Stimulated activated CD4-positive, alpha-beta T cell treated with anti-CD3 and anti-CD28 coated beads, Interleukin-12 subunit alpha, Interleukin-12 subunit beta, amount 100 ng/mL, for 24 hours (primary cell): ENCODE results near the gene LRCH3.
"Not testable (repeated sequence)": the region's sequence is repeated elsewhere in the genome, so short reads cannot be mapped to it uniquely, and the experiment has no call there.

Source experiments
- DNase-seq, 2 experiments: peaks; one replicate each; pipeline ENCODE4 v3.0.0-alpha.2; 2020; ENCODE audit warnings: low read depth in 2 of 2

Gene LRCH3

GRCh38 chr3:197921429-197922275 lies 130.6 kb downstream of the LRCH3 start:
- not testable (repeated sequence) for DNase-seq

- no peak for DNase-seq
These were observed 135.4 kb downstream of the LRCH3 start for GRCh38 chr3:197926418-197926817.

DNA sequence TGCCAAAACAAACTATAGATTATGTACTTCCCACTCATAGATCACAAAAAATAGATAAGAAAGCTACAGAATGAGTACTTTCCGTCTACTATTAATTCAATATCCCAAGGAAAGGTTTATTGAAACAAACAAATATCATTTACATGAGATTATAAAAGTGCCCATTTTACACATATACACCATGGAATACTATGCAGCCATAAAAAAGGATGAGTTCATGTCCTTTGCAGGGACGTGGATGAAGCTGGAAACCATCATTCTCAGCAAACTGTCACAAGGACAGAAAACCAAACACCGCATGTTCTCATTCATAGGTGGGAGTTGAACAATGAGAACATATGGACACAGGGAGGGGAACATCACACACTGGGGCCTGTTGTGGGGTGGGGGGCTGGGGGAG lies 136.5 kb downstream of the LRCH3 start:
- not testable (repeated sequence) for DNase-seq

- DNase-seq, result no peak
These were observed 145.8 kb downstream of the LRCH3 start for GRCh38 chr3:197936819-197937384.
